Skeletal muscle cell (primary cell): ENCODE measurements around the gene KRT81.
"Not testable (repeated sequence)": the region's sequence is repeated elsewhere in the genome, so short reads cannot be mapped to it uniquely, and the experiment has no call there.

ENCODE experiments used
- DNase-seq: peaks from one replicate; pipeline ENCODE4 v3.0.0-alpha.2; 2010; ENCODE audit warnings: low read depth
- H3K4me3 ChIP-seq: 2 replicates; pipeline ENCODE4 v1.5.1; 2011; ENCODE audit warnings: low read depth, mild to moderate bottlenecking, control low read depth, low read length, moderate library complexity

The KRT81 gene

GRCh38 chr12:52301721-52302120 is 10.4 kb upstream of the KRT81 start:
- not testable (repeated sequence) for H3K4me3 ChIP-seq, DNase-seq

- no peak overlapping the region for H3K4me3 ChIP-seq
- no peak for DNase-seq
Observed at GRCh38 chr12:52300796-52301691, 9.7 kb upstream of the KRT81 start.

GRCh38 chr12:52298677-52299190 is 7.4 kb upstream of the KRT81 start:
- DNase-seq, result no peak
- no peak overlapping the region for H3K4me3 ChIP-seq

GRCh38 chr12:52296572-52297215 is 5.4 kb upstream of the KRT81 start:
- no peak for DNase-seq
- H3K4me3 ChIP-seq, result no peak overlapping the region

DNA sequence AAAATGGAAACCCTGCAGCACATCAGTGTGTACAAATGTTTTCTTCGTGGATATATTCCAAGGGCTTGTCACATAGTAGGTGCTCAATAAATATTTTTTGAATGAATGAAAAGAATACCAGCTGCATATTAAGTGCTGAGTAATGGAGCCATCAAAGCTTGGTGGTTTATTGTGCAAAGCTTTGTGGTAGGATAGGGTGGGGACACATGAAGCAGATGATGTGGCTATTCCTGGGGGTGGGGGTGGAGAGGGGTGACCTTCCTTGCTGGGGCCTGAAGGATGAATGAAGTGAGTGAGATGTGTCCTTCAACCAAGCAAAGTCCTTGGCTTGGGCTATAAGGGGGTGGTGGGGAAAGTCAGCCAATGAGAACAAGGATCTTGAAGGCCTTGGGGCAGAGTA is 4.3 kb upstream of the KRT81 start:
- H3K4me3 ChIP-seq, result no peak overlapping the region
- no peak for DNase-seq

DNA sequence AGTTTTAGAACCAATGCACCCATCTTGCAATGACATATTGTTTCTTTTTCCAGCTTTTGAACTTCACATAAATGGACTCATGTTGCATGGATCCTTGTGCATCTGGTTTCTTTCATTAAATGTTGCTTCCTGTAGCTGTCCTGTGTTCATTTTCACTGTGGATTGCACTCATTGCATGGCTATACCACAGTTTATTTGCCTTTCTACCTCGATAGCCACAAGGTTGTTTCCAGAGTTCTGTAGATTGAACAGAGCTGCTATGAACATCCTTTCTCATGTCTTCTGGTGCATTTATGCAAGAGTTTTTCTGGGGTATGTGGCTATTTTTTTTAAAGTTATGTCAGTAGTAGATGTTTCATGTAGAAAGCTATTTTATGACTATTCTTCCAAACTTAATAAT is 3.5 kb upstream of the KRT81 start:
- H3K4me3 ChIP-seq, result no peak overlapping the region
- DNase-seq, result no peak

DNA sequence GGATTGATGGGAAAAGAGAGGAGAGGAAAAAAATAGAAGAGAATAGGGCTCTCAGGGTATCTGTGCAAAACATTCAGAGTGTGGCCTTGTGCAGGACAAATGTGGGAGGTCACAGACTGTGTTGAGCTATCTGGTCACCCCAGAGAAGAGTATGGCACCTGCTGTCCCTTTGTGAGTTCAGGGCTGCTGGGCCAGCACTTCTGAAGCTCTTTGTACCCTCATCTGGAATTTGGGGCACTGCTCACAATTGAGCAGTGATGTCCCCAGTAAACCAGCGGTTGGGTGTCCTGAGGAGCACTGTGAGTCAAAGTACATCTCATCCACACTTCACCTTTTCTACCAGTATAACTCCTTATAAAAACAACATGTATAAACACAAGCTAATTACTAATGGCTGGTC is 2.6 kb upstream of the KRT81 start:
- no peak overlapping the region for H3K4me3 ChIP-seq
- no peak for DNase-seq

DNA sequence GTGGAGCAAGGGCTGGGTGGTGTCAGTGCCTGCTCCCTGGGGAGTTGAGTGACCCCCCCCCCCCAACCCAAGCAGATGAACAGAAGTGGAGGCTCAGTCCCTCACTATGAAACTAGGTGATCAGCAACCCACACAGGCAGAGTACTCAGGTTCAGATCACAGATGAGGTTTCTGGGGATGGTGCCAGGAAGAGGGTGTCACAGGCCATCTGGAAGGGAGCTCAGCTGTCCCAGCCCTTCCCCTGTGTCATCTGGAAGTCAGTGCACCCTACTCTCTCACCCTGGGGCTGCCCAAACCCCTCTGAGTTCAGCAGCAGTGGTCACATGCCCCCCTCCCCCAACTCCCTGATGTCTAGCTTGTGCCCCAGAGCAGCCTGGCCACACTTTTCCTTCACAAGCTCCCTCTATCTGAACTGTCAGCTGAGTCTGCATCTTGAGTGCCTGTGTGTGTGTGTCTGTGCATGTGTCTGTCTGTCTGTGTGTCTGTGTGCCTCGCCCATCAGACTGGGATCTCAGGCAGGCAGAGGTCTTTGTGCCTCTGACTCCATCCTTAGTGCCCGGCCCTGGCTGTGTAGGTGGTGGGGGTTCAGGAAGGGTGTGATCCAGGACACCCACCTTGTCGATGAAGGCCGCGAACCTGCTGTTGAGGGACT is 725 bp downstream of the KRT81 start:
- DNase-seq, H3K4me3 ChIP-seq: not testable (repeated sequence)

DNA sequence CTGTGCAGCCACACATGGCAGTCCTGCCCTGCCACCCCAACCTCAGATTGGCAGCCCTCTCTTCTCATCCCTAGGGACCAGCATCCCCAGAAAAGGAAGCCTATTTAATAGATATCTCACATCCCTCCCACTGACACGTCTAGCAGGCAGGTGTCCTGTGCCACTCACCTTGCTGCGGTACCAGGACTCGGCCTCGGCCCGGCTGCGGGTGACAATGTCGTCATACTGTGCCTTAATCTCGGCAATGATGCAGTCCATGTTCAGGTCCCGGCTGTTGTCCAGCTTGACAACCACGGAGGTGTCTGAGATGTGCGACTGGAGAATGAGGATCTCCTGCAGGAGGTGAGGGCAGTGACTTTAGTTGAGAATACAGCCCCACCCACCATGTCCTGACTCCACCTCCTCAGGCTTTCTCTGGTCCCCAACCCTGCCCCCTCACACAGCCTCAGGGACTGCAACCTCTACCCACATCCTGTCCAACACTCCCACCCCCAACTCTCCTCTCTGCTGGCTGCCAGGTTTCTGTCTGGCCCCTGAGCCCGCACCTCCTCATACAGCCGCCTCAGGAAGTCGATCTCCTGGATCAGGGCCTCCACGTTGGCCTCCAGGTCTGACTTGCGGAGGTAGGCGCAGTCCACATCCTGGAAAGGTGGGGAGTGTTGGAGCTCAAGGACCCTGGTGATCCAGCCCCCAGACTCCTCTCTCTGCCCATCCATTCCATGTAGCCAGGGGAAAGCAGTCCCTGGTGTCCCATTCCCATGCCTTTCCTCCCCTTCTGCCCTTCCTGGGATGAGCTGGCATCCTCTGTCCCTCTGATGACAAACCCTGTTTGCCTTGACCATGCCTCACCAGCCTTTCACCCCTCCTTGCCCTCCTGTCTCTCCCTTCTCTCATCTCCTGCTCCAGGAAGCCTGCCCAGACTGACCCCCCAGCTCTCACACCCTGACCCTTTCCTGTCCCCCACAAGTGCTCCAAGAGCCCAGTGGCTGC is 3.2 kb downstream of the KRT81 start:
- not testable (repeated sequence) for DNase-seq, H3K4me3 ChIP-seq

GRCh38 chr12:52286857-52287785 is 4.2 kb downstream of the KRT81 start:
- DNase-seq, H3K4me3 ChIP-seq: not testable (repeated sequence)

DNA sequence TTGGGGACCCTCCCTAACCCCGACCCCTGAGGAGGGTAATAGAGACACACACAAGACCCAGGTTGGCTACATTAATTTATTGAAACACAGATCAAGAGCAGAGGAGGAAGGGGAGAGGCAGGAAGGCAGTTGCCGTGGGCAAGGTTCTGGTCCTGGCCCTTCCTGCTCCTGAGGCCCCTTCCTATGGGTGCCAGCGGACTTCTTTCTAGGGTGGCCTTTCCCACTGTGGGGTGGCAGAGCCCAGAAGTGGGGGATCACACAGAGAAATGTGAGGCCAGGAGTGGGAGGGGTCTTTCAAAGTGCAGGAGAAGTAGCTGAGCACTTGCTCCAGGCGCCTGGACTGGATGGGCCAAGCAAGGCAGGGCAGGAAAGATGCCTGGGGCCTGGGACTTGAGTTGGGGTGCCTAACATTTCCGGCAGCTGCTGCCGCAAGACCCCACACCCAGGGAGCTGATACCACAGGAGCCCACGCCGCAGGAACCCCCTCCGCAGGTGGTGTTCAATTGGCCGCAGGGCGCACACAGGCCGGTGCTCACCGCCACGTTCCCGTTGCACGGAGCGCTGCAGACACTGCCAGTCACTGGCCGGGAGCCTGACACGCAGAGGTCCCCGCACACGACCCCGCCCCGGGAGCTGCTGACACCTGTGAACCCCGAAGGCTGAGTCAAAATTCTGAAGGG is 5.3 kb downstream of the KRT81 start:
- DNase-seq, result no peak
- H3K4me3 ChIP-seq, result no peak overlapping the region

GRCh38 chr12:52285172-52285745 is 6.1 kb downstream of the KRT81 start:
- no peak for DNase-seq
- H3K4me3 ChIP-seq, result no peak overlapping the region

- no peak for DNase-seq
- H3K4me3 ChIP-seq, result no peak overlapping the region
Observed at GRCh38 chr12:52284562-52285171, 6.7 kb downstream of the KRT81 start.

DNA sequence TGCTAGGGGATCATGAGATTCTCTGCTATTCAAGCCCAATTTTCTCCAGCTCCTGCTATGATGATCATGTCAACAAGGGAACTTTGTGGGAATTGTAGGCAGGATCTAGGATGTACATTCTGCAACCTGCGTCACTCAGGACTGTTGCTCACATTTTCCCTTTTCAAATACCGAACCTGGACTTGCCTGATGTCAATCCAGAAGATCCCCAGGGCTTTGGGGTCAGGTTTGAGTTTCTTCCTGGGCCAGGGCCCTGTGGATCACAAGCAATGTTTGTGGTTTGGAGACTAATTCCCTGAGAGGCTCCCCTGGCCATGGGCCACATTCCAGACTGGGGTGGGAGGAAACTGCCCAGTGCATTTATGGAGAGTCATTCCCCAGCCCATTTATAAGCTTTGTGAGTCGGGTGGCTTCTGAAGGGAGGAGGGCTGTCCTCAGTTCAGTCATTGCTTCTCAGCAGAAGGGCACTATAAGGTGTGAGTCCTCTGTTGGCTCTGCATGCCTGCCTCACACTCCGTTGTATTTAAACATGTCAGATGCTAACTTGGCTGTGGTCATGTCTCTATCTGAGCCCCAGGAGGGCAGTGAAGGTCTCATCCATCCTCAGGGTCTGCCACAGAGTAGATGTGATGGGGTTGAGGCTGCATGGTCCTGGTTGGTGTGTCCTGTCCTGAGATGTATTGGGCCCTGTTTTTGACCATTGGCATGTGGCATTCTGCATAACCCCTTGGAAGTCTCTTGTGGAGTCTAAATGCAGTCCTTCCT is 10.4 kb downstream of the KRT81 start:
- no peak overlapping the region for H3K4me3 ChIP-seq
- peak; percentile 96 for DNase-seq

DNA sequence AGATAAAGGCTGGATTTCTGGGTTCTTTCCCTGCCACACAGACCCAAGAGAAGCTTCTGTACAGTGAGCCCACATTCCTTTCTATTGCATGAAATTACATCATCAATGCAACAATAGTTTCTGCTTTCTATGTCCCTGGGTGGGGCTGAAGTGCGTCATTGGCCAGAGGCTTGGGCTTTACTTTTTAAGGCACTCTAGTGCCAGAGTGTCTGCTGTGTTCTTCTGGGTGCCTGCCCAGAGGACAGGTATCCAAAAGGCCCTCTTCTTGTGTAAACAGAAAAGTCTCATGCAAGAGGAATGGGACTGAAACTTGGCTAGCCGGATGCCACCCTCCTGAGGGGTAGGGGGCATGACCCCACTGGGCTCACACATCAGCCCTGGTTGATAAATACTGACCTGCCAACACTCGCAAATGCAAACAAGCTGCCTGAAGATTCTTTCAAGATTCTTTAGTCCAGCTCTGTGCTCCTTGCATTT is 11.0 kb downstream of the KRT81 start:
- peak; percentile 85 for DNase-seq
- no peak overlapping the region for H3K4me3 ChIP-seq
